ENCODE results near the gene MEPCE. TPM values are rescaled to one million over a fixed set of nuclear protein-coding genes. Genes with fewer than 3 reads are reported as not detected.
"Not testable (repeated sequence)": the region's sequence is repeated elsewhere in the genome, so short reads cannot be mapped to it uniquely, and the experiment has no call there.

Gene MEPCE
- polyA plus RNA-seq (ENCODE audit: insufficient read length) = 35.9 TPM

- DNase-seq = peak; percentile 98
Observed at GRCh38 chr7:100429637-100430492, at the start of gene MEPCE. MEPCE (plus strand) TSS chr7:100429831; CDS start chr7:100430019, 188 bp downstream.

DNA sequence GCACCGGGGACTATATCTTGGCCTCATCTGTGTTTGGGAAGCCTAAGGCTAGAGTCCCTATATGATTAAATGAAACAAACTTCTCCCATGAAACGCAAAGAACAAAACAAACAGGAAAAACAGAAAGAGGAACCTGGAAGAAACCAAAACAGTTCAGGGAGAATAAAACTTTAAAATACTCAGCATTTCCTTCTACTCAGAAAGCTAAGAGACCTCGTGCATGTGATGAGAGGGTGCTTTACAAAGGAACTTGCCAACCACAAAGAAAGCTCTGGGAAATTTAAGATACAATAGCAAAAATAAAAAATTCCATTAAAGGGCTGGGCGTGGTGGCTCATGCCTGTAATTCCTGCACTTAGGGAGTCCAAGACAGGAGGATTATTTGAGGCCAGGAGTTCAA, 49.4 kb upstream of the MEPCE start:
- DNase-seq = no peak

- not testable (repeated sequence) for DNase-seq
Observed at GRCh38 chr7:100381531-100382233, 47.9 kb upstream of the MEPCE start.

GRCh38 chr7:100382234-100382853, 47.3 kb upstream of the MEPCE start:
- not testable (repeated sequence) for DNase-seq

GRCh38 chr7:100384628-100385294, 44.9 kb upstream of the MEPCE start:
- DNase-seq = no peak

DNA sequence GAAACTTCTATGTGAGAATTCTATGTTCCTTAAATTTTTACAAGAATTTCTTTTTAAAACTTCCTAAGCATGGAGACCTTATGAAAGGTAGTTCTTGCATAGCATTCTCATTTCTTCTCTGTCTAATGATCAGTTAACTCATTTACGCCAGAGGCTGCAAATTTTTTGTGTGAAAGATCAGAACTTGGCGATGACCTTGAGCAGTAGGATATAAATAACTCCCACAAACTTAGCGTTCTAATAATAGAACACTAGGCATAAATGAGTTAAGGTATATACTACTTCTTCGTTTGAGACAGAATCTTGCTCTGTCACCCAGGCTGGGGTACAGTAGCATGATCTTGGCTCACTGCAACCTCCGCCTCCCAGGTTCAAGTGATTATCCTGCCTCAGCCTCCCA, 42.7 kb upstream of the MEPCE start:
- no peak for DNase-seq

GRCh38 chr7:100387695-100388094, 41.9 kb upstream of the MEPCE start:
- no peak for DNase-seq

DNA sequence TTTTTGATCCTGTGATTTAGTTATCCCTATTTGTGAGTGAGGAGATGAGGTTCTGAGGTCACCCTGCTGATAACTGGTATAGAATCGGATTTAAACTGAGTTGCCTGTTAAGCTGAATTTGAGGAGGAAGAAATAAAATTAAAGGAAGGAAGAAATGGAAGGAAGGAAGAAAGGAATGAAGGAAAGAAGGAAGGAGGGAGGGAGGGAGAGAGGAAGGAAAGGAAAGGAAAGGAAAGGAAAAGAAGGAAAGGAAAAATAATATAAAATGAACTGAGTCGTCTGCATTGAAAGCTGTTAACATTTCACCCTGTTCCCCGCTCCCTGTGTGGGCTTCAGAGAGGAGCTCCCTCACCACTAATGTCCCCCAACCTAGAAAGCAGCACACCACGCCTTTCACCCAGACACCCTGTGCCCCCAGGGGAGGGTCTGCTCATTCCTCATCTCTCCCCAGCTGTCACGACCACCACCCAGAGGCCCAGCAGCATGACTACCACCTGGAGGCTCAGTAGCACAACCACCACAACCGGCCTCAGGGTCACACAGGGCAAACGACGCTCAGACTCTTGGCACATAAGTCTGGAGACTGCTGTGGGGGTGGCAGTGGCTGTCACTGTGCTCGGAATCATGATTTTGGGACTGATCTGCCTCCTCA, 40.1 kb upstream of the MEPCE start:
- no peak for DNase-seq

- DNase-seq = no peak
Observed at GRCh38 chr7:100390286-100391009, 39.2 kb upstream of the MEPCE start.

GRCh38 chr7:100393233-100393905, 36.3 kb upstream of the MEPCE start:
- DNase-seq = no peak

DNA sequence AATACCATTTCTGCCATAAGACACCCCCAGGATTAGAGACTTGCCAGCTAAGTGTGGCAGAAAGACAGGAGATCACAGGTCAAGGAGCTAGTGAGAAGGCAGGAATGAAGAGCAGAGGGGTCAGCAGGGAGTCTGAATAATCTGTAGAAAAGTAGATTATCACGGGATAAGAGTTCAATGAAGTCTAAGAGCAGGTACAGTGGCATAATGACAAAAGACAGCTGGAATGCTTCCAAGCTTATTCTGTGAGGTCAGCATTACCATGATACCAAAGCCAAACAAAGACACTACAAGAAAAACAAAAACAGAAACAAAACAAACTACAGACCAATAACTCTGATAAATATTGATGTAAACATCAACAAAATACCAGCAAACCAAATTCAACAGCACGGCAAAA, 35.6 kb upstream of the MEPCE start:
- no peak for DNase-seq

GRCh38 chr7:100396421-100396982, 33.1 kb upstream of the MEPCE start:
- no peak for DNase-seq

GRCh38 chr7:100397315-100398081, 32.1 kb upstream of the MEPCE start:
- no peak for DNase-seq

DNA sequence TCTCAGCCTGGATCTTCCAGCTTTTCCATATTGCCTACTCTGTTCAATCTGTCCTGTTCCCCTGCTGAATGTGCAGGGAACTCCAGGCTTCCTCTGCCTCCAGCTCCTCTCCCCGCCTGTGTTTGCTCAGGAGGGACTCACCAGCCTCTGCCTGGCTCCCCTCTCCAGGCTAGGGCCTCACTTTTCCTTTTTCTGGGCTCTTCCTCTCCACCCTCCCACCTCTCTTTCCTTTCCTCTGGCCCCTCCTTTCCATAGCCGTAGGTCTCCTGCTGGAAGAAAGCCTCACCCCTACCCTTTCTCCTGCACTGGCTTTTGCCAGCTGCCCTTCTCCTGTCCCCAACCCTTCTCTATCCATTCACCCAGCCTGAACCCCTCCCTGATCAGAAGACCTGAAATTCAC, 31.4 kb upstream of the MEPCE start:
- DNase-seq = no peak

- DNase-seq = no peak
Observed at GRCh38 chr7:100400041-100400440, 29.6 kb upstream of the MEPCE start.

- DNase-seq = no peak
Observed at GRCh38 chr7:100400656-100401055, 29.0 kb upstream of the MEPCE start.

- no peak for DNase-seq
Observed at GRCh38 chr7:100401811-100402210, 27.8 kb upstream of the MEPCE start.

- no peak for DNase-seq
Observed at GRCh38 chr7:100402241-100402640, 27.4 kb upstream of the MEPCE start.

GRCh38 chr7:100406767-100407166, 22.9 kb upstream of the MEPCE start:
- no peak for DNase-seq
